Smooth muscle cell (in vitro differentiated cells): ENCODE measurements around the gene PRKN. TPM values are rescaled to one million over a fixed set of nuclear protein-coding genes. Genes with fewer than 3 reads are reported as not detected.

Experiments
- DNase-seq: peaks from one replicate; lab custom pipeline; 2025; ENCODE audit not compliant: unreplicated experiment; lab: John Stamatoyannopoulos, UW
- H2AFZ ChIP-seq: fragments of 200-600 bp; sonication (generic); 2 replicates; pipeline ENCODE4 v1.6.0; 2016; ENCODE audit warnings: antibody characterized with exemption, low read depth, mild to moderate bottlenecking
- H3F3A ChIP-seq: fragments of 200-600 bp; sonication (generic); 2 replicates; pipeline ENCODE4 v1.6.0; 2017; ENCODE audit warnings: antibody characterized with exemption, low read depth
- H3K27ac ChIP-seq: fragments of 200-600 bp; sonication (generic); 2 replicates; pipeline ENCODE4 v1.5.1; 2016; ENCODE audit warnings: low read depth, mild to moderate bottlenecking
- H3K27me3 ChIP-seq: fragments of 200-600 bp; sonication (generic); 2 replicates; pipeline ENCODE4 v1.6.1; 2016; ENCODE audit warnings: low read depth, mild to moderate bottlenecking
- H3K36me3 ChIP-seq: fragments of 200-600 bp; sonication (generic); 2 replicates; pipeline ENCODE4 v1.5.1; 2016; ENCODE audit warnings: low read depth
- H3K4me1 ChIP-seq: fragments of 200-600 bp; sonication (generic); 2 replicates; pipeline ENCODE4 v1.5.1; 2016; ENCODE audit warnings: low read depth
- H3K4me2 ChIP-seq: fragments of 200-600 bp; sonication (generic); 2 replicates; pipeline ENCODE4 v1.6.0; 2016; ENCODE audit warnings: mild to moderate bottlenecking
- H3K4me3 ChIP-seq: fragments of 200-600 bp; sonication (generic); 2 replicates; pipeline ENCODE4 v1.5.1; 2016; ENCODE audit warnings: mild to moderate bottlenecking
- H3K79me2 ChIP-seq: fragments of 200-600 bp; sonication (generic); 2 replicates; pipeline ENCODE4 v1.6.0; 2016; ENCODE audit warnings: low read depth, mild to moderate bottlenecking
- H3K9ac ChIP-seq: fragments of 200-600 bp; sonication (generic); 2 replicates; pipeline ENCODE4 v1.6.0; 2016; ENCODE audit warnings: low read depth
- H3K9me3 ChIP-seq: fragments of 200-600 bp; sonication (generic); replicated peaks from 2 replicates; pipeline ENCODE4 v1.5.1; 2016; ENCODE audit warnings: low read depth
- H4K20me1 ChIP-seq: fragments of 200-600 bp; sonication (generic); 2 replicates; pipeline ENCODE4 v1.6.0; 2016; ENCODE audit warnings: low read depth
- WGBS: methylation state at CpG from one replicate; pipeline ENCODE4 v1.1.7; 2016; ENCODE audit warnings: low lambda C conversion rate; 5-methylcytosine and 5-hydroxymethylcytosine counted together
- polyA plus RNA-seq: library from polyadenylated mRNA; unstranded; fragments of >200 nt; fragmentation: Nextera tagmentation; extraction: Ambion mirVana; gene quantifications from 2 replicates; pipeline ENCODE4 v1.2.1, GENCODE V29; 2016
- total RNA-seq: library from RNA; depleted of rRNA; stranded (reverse); fragments of >200 nt; gene quantifications from 2 replicates; pipeline ENCODE4 v1.2.3, GENCODE V29; 2014
- TF ChIP-seq, protein P1 (sequence below): fragments of 200-600 bp; sonication (generic); IDR thresholded peaks from 2 replicates; pipeline ENCODE4 v1.5.1; 2017; ENCODE audit warnings: borderline replicate concordance, mild to moderate bottlenecking, antibody characterized with exemption; ENCODE audit not compliant: insufficient read depth, poor library complexity, severe bottlenecking

The PRKN gene
- total and polyA plus RNA-seq, 2 experiments from 2014 or later: 0.81 to 5.1 TPM

DNA sequence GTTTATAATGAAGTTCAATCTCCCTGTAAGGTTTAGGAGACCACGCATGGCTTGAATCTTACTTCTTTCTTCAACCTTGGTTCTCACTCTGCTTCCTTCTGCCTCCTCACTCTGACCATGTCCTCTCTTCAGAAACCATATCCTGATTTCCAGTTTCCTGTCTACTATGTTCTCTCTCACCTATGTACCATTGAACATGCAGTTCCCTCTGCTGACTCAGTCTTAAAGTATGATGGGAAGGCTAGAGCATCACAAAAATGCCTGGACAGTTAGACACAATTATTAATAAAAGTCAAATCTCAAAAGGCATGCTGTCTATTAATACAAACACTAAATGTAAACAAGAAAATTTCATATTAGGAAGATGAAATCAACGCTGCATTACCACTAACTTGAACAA is 151.6 kb downstream of the PRKN start:
- Histone ChIP-seq H4K20me1 (no peaks in the 10 kb centered on the region), H2AFZ (no peak overlapping the region), H3K79me2 (no peaks in the 10 kb centered on the region), H3K4me1 (no peaks in the 10 kb centered on the region), H3F3A (no peaks in the 10 kb centered on the region), H3K9me3 (no peaks in the 10 kb centered on the region), H3K4me2 (no peak overlapping the region), H3K27me3 (no peaks in the 10 kb centered on the region), H3K27ac (no peak overlapping the region), H3K9ac (no peak overlapping the region), H3K36me3 (no peaks in the 10 kb centered on the region), H3K4me3 (no peak overlapping the region)
- DNase-seq: no peak
- TF ChIP-seq, protein P1, sequence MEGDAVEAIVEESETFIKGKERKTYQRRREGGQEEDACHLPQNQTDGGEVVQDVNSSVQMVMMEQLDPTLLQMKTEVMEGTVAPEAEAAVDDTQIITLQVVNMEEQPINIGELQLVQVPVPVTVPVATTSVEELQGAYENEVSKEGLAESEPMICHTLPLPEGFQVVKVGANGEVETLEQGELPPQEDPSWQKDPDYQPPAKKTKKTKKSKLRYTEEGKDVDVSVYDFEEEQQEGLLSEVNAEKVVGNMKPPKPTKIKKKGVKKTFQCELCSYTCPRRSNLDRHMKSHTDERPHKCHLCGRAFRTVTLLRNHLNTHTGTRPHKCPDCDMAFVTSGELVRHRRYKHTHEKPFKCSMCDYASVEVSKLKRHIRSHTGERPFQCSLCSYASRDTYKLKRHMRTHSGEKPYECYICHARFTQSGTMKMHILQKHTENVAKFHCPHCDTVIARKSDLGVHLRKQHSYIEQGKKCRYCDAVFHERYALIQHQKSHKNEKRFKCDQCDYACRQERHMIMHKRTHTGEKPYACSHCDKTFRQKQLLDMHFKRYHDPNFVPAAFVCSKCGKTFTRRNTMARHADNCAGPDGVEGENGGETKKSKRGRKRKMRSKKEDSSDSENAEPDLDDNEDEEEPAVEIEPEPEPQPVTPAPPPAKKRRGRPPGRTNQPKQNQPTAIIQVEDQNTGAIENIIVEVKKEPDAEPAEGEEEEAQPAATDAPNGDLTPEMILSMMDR: no peak
- WGBS: 93% methylated on average over 2 of the region's 2 CpGs

DNA sequence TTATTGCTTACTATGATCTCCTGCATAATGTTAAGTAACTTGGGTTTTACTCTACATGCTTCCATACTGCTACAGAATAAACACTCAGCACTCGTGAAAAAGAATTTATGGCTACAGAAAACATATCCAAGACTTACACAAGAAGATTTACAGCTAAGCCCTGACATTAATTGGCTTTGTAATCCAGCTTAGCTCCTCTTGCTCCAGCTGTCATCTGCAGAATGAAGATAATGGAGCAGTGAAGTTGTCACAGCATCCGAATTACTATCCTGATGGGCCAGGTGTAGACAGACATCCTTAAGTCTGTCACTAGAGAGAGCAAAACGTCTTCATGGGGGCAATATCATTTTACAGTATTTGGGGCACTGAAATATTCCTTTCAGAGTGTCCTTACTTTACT is 155.3 kb downstream of the PRKN start:
- Histone ChIP-seq H3K9ac (no peak overlapping the region), H2AFZ (no peak overlapping the region), H3K4me2 (no peak overlapping the region), H3K4me3 (no peak overlapping the region), H3K27ac (no peak overlapping the region), H3K4me1 (no peaks in the 10 kb centered on the region), H3F3A (no peaks in the 10 kb centered on the region), H3K79me2 (no peaks in the 10 kb centered on the region), H3K36me3 (no peaks in the 10 kb centered on the region), H3K9me3 (no peaks in the 10 kb centered on the region), H4K20me1 (no peaks in the 10 kb centered on the region), H3K27me3 (no peaks in the 10 kb centered on the region)
- DNase-seq: no peak
- WGBS: 46% methylated on average over 3 of the region's 3 CpGs
- TF ChIP-seq, protein P1: no peak

DNA sequence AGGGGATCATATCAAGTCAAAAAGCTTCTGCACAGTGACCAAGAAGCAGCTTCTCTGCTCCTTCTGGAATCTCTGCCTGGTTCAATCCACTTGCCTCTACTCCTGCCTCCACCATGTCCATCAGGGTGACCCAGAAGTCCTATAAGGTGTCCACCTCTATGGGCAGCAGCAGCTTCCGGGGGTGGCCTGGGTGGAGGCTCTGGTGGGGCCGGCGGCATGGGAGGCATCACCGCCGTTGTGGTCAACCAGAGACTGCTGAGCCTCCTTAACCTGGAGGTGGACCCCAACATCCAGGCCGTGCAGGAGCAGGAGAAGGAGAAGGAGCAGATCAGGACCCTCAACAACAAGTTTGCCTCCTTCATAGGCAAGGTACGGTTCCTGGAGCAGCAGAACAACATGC is 159.3 kb downstream of the PRKN start:
- Histone ChIP-seq H3K27me3 (no peaks in the 10 kb centered on the region), H3K4me1 (no peaks in the 10 kb centered on the region), H3K27ac (no peak overlapping the region), H3K36me3 (no peaks in the 10 kb centered on the region), H4K20me1 (no peaks in the 10 kb centered on the region), H3K9ac (no peak overlapping the region), H3K9me3 (peaks cover 3% of the 10 kb centered on the region), H2AFZ (no peak overlapping the region), H3K4me2 (no peak overlapping the region), H3F3A (no peaks in the 10 kb centered on the region), H3K4me3 (no peak overlapping the region), H3K79me2 (no peaks in the 10 kb centered on the region)
- DNase-seq: no peak
- TF ChIP-seq, protein P1: no peak
- WGBS: 93% methylated on average over 7 of the region's 7 CpGs

DNA sequence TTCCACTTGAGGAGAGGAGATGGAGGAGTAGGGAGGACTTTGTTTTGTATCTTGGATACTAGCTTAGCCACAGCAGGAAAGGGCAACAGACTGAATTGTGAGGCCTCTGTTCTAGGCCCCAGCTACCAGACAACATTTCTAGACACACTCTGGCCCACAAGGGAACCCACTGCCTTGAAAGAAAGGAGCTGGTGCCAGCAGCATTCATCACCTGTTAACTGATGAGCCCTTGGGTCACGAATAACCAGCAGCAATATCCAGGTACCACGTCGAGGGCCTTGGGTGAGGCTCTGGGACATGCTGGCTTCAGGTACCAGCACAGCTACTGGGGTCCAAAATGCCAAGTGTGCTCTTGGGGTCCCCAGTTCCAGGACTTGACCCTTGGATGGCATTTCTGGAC is 165.5 kb downstream of the PRKN start:
- H3K79me2 ChIP-seq: no peaks in the 10 kb centered on the region
- H3K36me3 ChIP-seq: no peaks in the 10 kb centered on the region
- no peak overlapping the region for H3K4me2 ChIP-seq
- no peaks in the 10 kb centered on the region for H3K4me1 ChIP-seq
- no peak for DNase-seq
- no peak overlapping the region for H3K27ac ChIP-seq
- H3K27me3 ChIP-seq: no peaks in the 10 kb centered on the region
- H3K9ac ChIP-seq: no peak overlapping the region
- no peak overlapping the region for H2AFZ ChIP-seq
- 93% methylated on average over 3 of the region's 3 CpGs for WGBS
- no peaks in the 10 kb centered on the region for H4K20me1 ChIP-seq
- peaks cover 3% of the 10 kb centered on the region for H3K9me3 ChIP-seq
- no peak overlapping the region for H3K4me3 ChIP-seq
- TF ChIP-seq, protein P1: no peak
- no peaks in the 10 kb centered on the region for H3F3A ChIP-seq
